K562 (cell line): Measurements from ENCODE around the gene HK1. TPM values are rescaled to one million over a fixed set of nuclear protein-coding genes. Genes with fewer than 3 reads are reported as not detected.
A peak's percentile ranks its signal among the peaks of the same experiment; 100 is the strongest.

Source experiments
- ATF1 ChIP-seq, 2 experiments: fragments of 450-650 bp in 1 of 2; IDR thresholded peaks; 2 replicates each; pipeline ENCODE4 v1.6.1; 2016; ENCODE audit warnings: missing compliant biosample characterization in 1 of 2, missing genetic modification characterization in 1 of 2
- BRD9 ChIP-seq: fragments of 450-650 bp; IDR thresholded peaks from 2 replicates; pipeline ENCODE4 v1.6.1; 2018; ENCODE audit warnings: low read depth; ENCODE audit not compliant: partially characterized antibody
- FUS ChIP-seq: fragments of 200-400 bp; formaldehyde crosslinking; optimal IDR thresholded peaks from 2 replicates; pipeline ENCODE3; 2017; ENCODE audit warnings: low read depth, low read length
- GABPA ChIP-seq: fragments of 200-800 bp; sonication (Bioruptor generic); conservative IDR thresholded peaks from 2 replicates; pipeline ENCODE4 v1.6.1; 2016; ENCODE audit warnings: low read depth, missing genetic modification characterization, missing compliant biosample characterization
- KDM5B ChIP-seq: fragments of 200-600 bp; sonication (generic); IDR thresholded peaks from 2 replicates; pipeline ENCODE4 v1.6.1; 2012; ENCODE audit warnings: low read depth, mild to moderate bottlenecking, moderate library complexity, low read length, control low read depth, inconsistent platforms; ENCODE audit not compliant: insufficient replicate concordance
- NCOA4 ChIP-seq: fragments of 450-650 bp; IDR thresholded peaks from 2 replicates; pipeline ENCODE4 v1.6.1; 2018; ENCODE audit warnings: mild to moderate bottlenecking; ENCODE audit not compliant: partially characterized antibody
- NFYB ChIP-seq: IDR thresholded peaks from 2 replicates; pipeline ENCODE4 v1.6.1; 2011; ENCODE audit warnings: mild to moderate bottlenecking, moderate library complexity; ENCODE audit not compliant: insufficient read length; ENCODE audit errors: extremely low read depth
- NR1H2 ChIP-seq: sonication (generic); formaldehyde crosslinking; IDR thresholded peaks from 2 replicates; pipeline ENCODE4 v1.4.0; 2020; ENCODE audit warnings: mild to moderate bottlenecking, missing genetic modification reagents
- SMAD4 ChIP-seq: fragments of 250-450 bp; sonication (Bioruptor Pico); conservative IDR thresholded peaks from 2 replicates; pipeline ENCODE4 v1.8.0; 2021; ENCODE audit warnings: inconsistent platforms, mild to moderate bottlenecking, moderate library complexity
- TARDBP ChIP-seq: fragments of 450-650 bp; IDR thresholded peaks from 2 replicates; pipeline ENCODE4 v1.6.1; 2016
- ZNF23 ChIP-seq: fragments of 250-450 bp; sonication (Bioruptor Pico); IDR thresholded peaks from 2 replicates; pipeline ENCODE4 v1.4.0; 2020; ENCODE audit warnings: mild to moderate bottlenecking
- ZNF324 ChIP-seq: fragments of 250-450 bp; sonication (Bioruptor Pico); IDR thresholded peaks from 2 replicates; pipeline ENCODE4 v1.4.0; 2020; ENCODE audit warnings: mild to moderate bottlenecking
- ZNF76 ChIP-seq: fragments of 250-450 bp; sonication (Bioruptor Pico); IDR thresholded peaks from 2 replicates; pipeline ENCODE4 v1.4.0; 2020; ENCODE audit warnings: mild to moderate bottlenecking, moderate library complexity, borderline replicate concordance
- polyA plus RNA-seq, 8 experiments: library from polyadenylated mRNA; depleted of rRNA in 4 of 8; stranded (reverse) in 5 of 8; unstranded in 3 of 8; fragments of >200 nt; fragmentation: Nextera tagmentation in 2 of 8; fragmentation: Illumina TruSeq in 1 of 8; extraction: Ambion mirVana in 2 of 8; extraction: Trizol in 1 of 8; gene quantifications; 2 replicates each; pipeline versions ENCODE4 v1.2.1 to v1.2.3, GENCODE V29; 2011 to 2014; ENCODE audit warnings: inconsistent platforms in 1 of 8, missing spikeins in 1 of 8
- total RNA-seq, 7 experiments: library from RNA; depleted of rRNA in 6 of 7; stranded (reverse); fragments of >200 nt in 6 of 7; fragmentation: Illumina TruSeq in 2 of 7; extraction: Trizol in 2 of 7; gene quantifications; 2 replicates each; pipeline versions ENCODE4 v1.2.1 to v1.2.3, GENCODE V29; 2011 to 2021; ENCODE audit warnings: low replicate concordance in 1 of 7
- TF ChIP-seq, protein P1 (sequence below): fragments of 250-450 bp; sonication (Bioruptor Pico); IDR thresholded peaks from 2 replicates; pipeline ENCODE4 v1.5.0; 2020; ENCODE audit warnings: mild to moderate bottlenecking, borderline replicate concordance
- TF ChIP-seq, protein P2 (sequence below): fragments of 250-450 bp; sonication (Bioruptor Pico); IDR thresholded peaks from 2 replicates; pipeline ENCODE4 v1.8.0; 2022; ENCODE audit warnings: moderate library complexity, mild to moderate bottlenecking, inconsistent platforms
- TF ChIP-seq, protein P3 (sequence below): fragments of 450-650 bp; formaldehyde crosslinking; IDR thresholded peaks from 2 replicates; pipeline ENCODE4 v1.4.0; 2020; ENCODE audit warnings: mild to moderate bottlenecking, moderate library complexity
- TF ChIP-seq, protein P4 (sequence below), 2 experiments: fragments of 450-650 bp in 1 of 2; sonication (generic) in 1 of 2; formaldehyde crosslinking; conservative IDR thresholded peaks; 2 replicates each; pipeline versions ENCODE4 v1.4.0 to v1.8.1; 2020 to 2022; ENCODE audit warnings: mild to moderate bottlenecking in 1 of 2, missing genetic modification reagents in 1 of 2
- TF ChIP-seq, protein P5 (sequence below), 2 experiments: IDR thresholded peaks; 2 replicates each; pipeline ENCODE4 v1.6.1; 2012; ENCODE audit warnings: improper control_type of control experiment in 2 of 2, low read depth in 2 of 2, low read length in 2 of 2, borderline replicate concordance in 1 of 2

HK1 gene
- total and polyA plus RNA-seq, 9 of the 15 experiments (the other 6 are each of a cell fraction or from before 2014, with no cell fraction given) = 29.2 to 444 (median 193) TPM

DNA sequence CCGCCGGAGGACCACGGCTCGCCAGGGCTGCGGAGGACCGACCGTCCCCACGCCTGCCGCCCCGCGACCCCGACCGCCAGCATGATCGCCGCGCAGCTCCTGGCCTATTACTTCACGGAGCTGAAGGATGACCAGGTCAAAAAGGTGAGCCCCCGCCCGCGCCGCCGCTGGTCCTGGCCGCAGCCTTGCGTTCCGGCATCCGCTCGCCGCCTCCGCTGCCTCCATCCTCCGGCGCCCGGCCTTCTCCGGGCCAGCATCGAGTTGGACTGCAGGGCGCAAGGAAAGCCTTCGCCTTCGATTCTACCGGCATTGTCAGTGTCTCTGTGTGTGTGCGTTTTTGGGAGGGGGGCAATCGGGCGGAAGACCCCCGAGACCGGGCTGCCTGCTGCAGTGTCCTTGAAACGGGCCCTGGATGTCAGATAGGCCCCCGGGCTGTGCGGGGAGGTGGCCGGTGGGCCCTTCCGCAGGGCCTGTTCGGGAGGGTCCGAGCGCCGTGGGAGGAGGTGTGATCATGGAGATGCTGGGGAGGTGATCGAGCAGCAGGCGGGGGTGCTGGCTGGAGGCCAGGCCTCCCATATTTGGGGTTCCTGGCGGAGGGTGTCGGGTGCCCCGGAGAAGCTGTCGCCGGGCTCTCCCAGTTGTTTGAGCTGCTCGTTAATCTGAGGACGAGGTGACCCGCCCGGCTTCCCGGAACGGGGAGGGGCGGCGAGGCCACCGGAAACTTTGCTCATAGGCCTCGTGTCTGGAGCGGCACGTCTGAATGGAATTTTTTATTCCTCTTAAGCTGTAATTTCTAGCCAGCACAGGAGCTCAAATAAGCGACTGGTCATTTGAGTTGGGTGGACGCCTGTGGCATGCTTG, 40.8 kb downstream of the HK1 start (continued):
- TF ChIP-seq, protein P1, sequence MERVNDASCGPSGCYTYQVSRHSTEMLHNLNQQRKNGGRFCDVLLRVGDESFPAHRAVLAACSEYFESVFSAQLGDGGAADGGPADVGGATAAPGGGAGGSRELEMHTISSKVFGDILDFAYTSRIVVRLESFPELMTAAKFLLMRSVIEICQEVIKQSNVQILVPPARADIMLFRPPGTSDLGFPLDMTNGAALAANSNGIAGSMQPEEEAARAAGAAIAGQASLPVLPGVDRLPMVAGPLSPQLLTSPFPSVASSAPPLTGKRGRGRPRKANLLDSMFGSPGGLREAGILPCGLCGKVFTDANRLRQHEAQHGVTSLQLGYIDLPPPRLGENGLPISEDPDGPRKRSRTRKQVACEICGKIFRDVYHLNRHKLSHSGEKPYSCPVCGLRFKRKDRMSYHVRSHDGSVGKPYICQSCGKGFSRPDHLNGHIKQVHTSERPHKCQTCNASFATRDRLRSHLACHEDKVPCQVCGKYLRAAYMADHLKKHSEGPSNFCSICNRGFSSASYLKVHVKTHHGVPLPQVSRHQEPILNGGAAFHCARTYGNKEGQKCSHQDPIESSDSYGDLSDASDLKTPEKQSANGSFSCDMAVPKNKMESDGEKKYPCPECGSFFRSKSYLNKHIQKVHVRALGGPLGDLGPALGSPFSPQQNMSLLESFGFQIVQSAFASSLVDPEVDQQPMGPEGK (CRISPR knock-in tag) = no peak
- TF ChIP-seq NFYB (no peak), NCOA4 (no peak), NR1H2 (CRISPR knock-in tag) (0 out of 2 replicates have a peak, but pooled peaks have one; percentile 69), SMAD4 (CRISPR knock-in tag) (peak; percentile 49; the same call in 1 of the 2 replicates), FUS (peak; percentile 0), ZNF76 (no peak), KDM5B (peak; percentile 67), BRD9 (no peak), ZNF23 (no peak), GABPA (tag) (peak; percentile 53), ZNF324 (CRISPR knock-in tag) (no peak), ATF1 (CRISPR knock-in tag; IDR thresholded peaks at IDR 0.05) (no peak), ATF1 (tag; IDR thresholded peaks at IDR 0.05) (no peak), TARDBP (no peak)
- TF ChIP-seq, protein P2, sequence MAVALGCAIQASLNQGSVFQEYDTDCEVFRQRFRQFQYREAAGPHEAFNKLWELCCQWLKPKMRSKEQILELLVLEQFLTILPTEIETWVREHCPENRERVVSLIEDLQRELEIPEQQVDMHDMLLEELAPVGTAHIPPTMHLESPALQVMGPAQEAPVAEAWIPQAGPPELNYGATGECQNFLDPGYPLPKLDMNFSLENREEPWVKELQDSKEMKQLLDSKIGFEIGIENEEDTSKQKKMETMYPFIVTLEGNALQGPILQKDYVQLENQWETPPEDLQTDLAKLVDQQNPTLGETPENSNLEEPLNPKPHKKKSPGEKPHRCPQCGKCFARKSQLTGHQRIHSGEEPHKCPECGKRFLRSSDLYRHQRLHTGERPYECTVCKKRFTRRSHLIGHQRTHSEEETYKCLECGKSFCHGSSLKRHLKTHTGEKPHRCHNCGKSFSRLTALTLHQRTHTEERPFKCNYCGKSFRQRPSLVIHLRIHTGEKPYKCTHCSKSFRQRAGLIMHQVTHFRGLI (CRISPR knock-in tag) = no peak
- TF ChIP-seq, protein P3, sequence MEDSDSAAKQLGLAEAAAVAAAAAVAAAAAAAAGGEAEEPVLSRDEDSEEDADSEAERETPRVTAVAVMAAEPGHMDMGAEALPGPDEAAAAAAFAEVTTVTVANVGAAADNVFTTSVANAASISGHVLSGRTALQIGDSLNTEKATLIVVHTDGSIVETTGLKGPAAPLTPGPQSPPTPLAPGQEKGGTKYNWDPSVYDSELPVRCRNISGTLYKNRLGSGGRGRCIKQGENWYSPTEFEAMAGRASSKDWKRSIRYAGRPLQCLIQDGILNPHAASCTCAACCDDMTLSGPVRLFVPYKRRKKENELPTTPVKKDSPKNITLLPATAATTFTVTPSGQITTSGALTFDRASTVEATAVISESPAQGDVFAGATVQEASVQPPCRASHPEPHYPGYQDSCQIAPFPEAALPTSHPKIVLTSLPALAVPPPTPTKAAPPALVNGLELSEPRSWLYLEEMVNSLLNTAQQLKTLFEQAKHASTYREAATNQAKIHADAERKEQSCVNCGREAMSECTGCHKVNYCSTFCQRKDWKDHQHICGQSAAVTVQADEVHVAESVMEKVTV = no peak
- TF ChIP-seq, protein P4, sequence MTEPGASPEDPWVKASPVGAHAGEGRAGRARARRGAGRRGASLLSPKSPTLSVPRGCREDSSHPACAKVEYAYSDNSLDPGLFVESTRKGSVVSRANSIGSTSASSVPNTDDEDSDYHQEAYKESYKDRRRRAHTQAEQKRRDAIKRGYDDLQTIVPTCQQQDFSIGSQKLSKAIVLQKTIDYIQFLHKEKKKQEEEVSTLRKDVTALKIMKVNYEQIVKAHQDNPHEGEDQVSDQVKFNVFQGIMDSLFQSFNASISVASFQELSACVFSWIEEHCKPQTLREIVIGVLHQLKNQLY (CRISPR knock-in tag; conservative IDR thresholded peaks at IDR 0.05) = 0 out of 4 replicates have a peak, but pooled peaks of 1 of the 2 experiments have one; percentile 41
- TF ChIP-seq, protein P5, sequence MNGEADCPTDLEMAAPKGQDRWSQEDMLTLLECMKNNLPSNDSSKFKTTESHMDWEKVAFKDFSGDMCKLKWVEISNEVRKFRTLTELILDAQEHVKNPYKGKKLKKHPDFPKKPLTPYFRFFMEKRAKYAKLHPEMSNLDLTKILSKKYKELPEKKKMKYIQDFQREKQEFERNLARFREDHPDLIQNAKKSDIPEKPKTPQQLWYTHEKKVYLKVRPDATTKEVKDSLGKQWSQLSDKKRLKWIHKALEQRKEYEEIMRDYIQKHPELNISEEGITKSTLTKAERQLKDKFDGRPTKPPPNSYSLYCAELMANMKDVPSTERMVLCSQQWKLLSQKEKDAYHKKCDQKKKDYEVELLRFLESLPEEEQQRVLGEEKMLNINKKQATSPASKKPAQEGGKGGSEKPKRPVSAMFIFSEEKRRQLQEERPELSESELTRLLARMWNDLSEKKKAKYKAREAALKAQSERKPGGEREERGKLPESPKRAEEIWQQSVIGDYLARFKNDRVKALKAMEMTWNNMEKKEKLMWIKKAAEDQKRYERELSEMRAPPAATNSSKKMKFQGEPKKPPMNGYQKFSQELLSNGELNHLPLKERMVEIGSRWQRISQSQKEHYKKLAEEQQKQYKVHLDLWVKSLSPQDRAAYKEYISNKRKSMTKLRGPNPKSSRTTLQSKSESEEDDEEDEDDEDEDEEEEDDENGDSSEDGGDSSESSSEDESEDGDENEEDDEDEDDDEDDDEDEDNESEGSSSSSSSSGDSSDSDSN (IDR thresholded peaks at IDR 0.05; ENCODE audit: borderline replicate concordance in 1 of 2, low read depth in 2 of 2, low read length in 2 of 2) = 0 out of 4 replicates have a peak, but pooled peaks of 1 of the 2 experiments have one; percentile 27
